Duodenal mucosa (tissue), 2 donors: Measurements from ENCODE around the gene ADAMTSL5.

Source experiments
- H3K27ac ChIP-seq: one replicate; pipeline ENCODE4 v1.7.0; 2013; ENCODE audit warnings: low read depth, low read length
- H3K27me3 ChIP-seq, 2 donors: one replicate each; pipeline ENCODE4 v1.7.0; 2013; ENCODE audit warnings: low read length in 2 of 2, control low read depth in 1 of 2; ENCODE audit not compliant: insufficient read depth in 2 of 2, control insufficient read depth in 1 of 2
- H3K36me3 ChIP-seq, 2 donors: one replicate each; pipeline ENCODE4 v1.7.0; 2013; ENCODE audit warnings: low read length in 2 of 2, control low read depth in 1 of 2; ENCODE audit not compliant: insufficient read depth in 2 of 2, control insufficient read depth in 1 of 2
- H3K4me1 ChIP-seq, 2 donors: one replicate each; pipeline ENCODE4 v1.7.0; 2013; ENCODE audit warnings: low read length in 2 of 2, control low read depth in 1 of 2; ENCODE audit not compliant: insufficient read depth in 2 of 2, control insufficient read depth in 1 of 2
- H3K4me3 ChIP-seq, 2 donors: one replicate each; pipeline ENCODE4 v1.7.0; 2013; ENCODE audit warnings: low read length in 2 of 2, low read depth in 1 of 2
- H3K9ac ChIP-seq, 2 donors: one replicate each; pipeline ENCODE4 v1.7.0; 2013; ENCODE audit warnings: low read length in 2 of 2, low read depth in 1 of 2
- H3K9me3 ChIP-seq, 2 donors: one replicate each; pipeline ENCODE4 v1.7.0; 2013; ENCODE audit warnings: low read length in 2 of 2, control low read depth in 1 of 2; ENCODE audit not compliant: control insufficient read depth in 1 of 2

The ADAMTSL5 gene, protein sequence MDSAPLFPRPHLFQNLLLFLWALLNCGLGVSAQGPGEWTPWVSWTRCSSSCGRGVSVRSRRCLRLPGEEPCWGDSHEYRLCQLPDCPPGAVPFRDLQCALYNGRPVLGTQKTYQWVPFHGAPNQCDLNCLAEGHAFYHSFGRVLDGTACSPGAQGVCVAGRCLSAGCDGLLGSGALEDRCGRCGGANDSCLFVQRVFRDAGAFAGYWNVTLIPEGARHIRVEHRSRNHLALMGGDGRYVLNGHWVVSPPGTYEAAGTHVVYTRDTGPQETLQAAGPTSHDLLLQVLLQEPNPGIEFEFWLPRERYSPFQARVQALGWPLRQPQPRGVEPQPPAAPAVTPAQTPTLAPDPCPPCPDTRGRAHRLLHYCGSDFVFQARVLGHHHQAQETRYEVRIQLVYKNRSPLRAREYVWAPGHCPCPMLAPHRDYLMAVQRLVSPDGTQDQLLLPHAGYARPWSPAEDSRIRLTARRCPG

DNA sequence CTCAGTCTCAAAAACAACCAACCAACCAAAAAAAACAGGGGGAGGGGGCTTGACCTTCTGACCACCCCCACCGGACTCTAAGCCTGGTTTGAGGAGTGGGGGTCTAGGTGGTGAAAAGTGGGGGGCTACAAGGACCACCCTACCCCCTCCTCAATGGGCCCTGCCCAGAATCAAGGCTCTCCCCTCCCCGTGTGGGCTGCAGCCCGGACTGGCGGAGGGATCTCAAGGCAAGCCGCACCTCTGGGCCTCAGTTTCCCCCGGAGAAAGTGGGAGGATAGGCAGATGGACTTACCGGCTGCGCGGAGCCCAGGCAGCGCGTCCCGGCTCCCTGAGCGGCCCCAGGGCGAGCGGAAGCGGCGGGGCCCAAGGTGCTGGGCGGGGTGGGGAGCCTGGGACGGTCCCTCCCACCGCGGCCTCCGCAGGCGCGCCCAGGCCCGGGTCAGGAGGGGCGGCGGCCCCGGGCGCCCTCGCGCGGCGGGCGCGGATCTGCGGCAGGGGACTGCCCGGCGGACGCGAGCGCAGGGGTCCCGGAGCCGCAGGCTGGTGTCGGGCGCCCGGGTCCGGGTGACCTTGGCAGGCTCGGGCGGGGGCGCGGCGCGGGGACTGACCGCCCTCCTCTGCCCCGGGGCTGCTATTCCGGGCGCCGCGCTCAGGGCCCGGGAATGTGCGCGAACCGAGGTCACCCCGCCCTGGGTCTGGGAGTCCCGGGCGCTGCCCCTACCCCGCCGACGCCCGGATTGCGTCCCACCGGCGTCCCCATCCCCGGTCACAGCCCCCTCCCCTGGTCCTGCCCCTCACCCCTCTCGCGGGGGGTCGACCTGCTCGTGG, at the start of gene ADAMTSL5:
TSS of gene ADAMTSL5 (minus strand) at position 349 of the 828 bp plus-strand sequence. CDS start 2,076 bp downstream, outside the sequence.
- Histone ChIP-seq H3K27me3 (peaks cover 5 to 18% of the 10 kb centered on the region in 2 donors), H3K36me3 (no peaks in the 10 kb centered on the region), H3K4me1 (peaks cover 25 to 28% of the 10 kb centered on the region in 2 donors), H3K4me3 (peak within 1 kb of the TSS; percentile 70 to 81), H3K9me3 (no peaks in the 10 kb centered on the region), H3K9ac (peak within 1 kb of the TSS; percentile 63 to 80), H3K27ac (no peak within 1 kb of the TSS)

DNA sequence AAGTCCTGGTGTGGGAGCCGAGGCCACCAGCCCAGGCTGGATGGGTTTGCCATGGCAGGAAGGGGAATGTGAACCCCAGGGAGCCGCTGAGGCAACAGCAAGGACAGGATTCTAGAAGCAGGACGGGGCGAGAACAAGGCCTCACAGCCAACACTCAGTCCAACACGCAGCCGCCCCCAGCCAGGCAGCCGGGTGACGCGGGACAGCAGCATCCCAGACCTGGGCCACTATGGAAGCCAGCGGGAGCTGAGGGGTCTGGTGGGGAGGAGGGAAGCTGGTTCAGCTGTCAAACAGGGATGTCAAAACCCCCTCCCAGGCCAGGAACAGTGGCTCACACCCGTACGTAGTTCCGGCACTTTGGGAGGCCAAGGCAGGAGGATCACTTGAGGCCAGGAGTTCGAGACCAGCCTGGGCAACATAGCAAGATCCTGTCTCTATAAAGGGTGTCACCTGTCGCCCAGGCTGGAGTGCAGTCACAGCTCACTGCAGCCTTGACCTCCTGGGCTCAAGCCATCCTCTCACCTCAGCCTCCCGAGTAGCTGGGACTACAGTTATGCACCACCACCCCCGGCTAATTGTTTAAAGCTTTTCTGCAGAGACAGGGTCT, 48.5 kb upstream of the ADAMTSL5 start:
- Histone ChIP-seq H3K27ac (no peak overlapping the region), H3K36me3 (no peaks in the 10 kb centered on the region), H3K27me3 (no peaks in the 10 kb centered on the region), H3K4me3 (no peak overlapping the region), H3K9me3 (no peaks in the 10 kb centered on the region), H3K9ac (no peak overlapping the region), H3K4me1 (no peaks in the 10 kb centered on the region)

DNA sequence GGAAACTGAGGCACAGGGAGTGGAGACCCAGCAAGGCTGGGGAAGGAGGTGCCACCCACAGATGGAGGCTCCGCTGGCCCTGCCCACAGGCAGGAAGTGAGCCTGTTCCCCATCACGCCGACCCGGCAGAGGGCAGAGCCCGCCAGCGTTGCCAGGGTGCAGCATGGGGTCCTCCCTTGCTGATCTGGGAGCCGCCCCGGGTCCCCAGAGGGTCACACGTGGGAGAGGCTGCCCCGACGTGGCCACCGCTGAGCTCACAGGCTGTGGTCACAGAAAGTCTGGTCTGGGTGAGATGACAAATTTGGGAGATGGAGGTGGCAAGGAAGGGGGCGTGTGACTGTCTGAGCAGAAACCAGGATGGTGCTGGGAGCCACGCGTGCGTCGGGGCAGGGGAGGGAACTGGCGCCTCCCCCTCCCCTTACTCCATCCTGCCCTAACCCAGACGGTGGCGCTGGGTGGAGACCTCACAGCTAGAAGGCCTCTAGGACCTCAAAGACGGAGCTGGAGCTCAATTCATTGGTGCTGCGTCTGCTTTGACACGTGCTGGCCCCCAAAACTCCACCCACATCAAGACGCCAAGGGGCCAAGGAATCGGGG, 47.6 kb upstream of the ADAMTSL5 start:
- H3K9ac ChIP-seq = no peak overlapping the region
- H3K36me3 ChIP-seq = no peaks in the 10 kb centered on the region
- no peak overlapping the region for H3K27ac ChIP-seq
- no peaks in the 10 kb centered on the region for H3K27me3 ChIP-seq
- H3K4me3 ChIP-seq = no peak overlapping the region
- no peaks in the 10 kb centered on the region for H3K4me1 ChIP-seq
- H3K9me3 ChIP-seq = no peaks in the 10 kb centered on the region

GRCh38 chr19:1558552-1558951, 45.7 kb upstream of the ADAMTSL5 start:
- Histone ChIP-seq H3K36me3 (no peaks in the 10 kb centered on the region), H3K9ac (no peak overlapping the region), H3K27me3 (no peaks in the 10 kb centered on the region), H3K4me3 (no peak overlapping the region), H3K27ac (no peak overlapping the region), H3K9me3 (no peaks in the 10 kb centered on the region), H3K4me1 (no peaks in the 10 kb centered on the region)

GRCh38 chr19:1556390-1557070, 43.7 kb upstream of the ADAMTSL5 start:
- no peaks in the 10 kb centered on the region for H3K4me1 ChIP-seq
- H3K4me3 ChIP-seq = no peak overlapping the region
- no peaks in the 10 kb centered on the region for H3K9me3 ChIP-seq
- no peak overlapping the region for H3K9ac ChIP-seq
- no peaks in the 10 kb centered on the region for H3K36me3 ChIP-seq
- H3K27ac ChIP-seq = no peak overlapping the region
- H3K27me3 ChIP-seq = no peaks in the 10 kb centered on the region

DNA sequence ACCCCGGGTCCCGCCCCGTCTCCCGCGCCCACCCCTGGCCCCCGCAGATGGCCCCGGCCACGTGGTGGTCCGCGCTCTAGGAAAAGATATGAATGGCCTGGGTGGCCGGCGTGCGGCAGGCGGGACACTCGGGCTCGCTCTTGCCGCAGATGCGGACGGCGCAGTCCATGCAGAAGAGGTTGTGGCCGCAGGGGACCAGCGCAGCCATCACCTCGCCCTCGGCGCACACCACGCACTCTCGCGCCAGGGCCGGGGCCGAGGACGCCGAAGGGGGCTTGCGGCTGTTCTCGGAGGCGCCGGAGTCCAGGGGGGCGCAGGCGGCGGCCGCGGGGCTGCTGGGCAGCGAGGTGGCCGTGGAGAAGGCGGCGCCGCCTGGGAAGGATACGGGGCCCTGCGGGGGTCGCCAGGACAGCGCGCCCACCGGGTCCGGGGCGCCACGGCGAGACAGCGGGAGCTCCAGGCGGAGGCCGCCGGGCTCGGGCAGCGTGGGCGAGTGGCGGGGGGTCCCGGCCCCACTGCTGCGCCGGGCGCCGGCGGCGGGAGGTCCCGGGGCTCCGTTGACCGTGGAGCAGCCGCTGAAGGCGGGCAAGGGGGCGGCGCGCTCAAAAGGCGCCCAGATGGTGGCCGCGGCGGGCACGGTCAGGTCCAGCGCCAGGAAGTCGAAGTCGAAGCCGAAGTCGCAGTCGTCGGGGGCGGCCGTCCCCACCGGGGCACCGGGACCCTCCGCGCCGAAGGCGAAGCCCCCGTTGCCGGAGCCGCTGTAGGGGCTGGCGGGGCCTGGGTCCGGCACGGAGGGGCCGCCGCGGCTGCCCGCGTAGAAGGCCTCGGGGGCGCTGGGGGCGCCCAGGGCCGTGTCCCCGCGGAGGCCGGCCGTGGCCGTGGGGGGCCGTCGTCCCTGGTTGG, 42.9 kb upstream of the ADAMTSL5 start:
- no peaks in the 10 kb centered on the region for H3K9me3 ChIP-seq
- no peak overlapping the region for H3K27ac ChIP-seq
- no peak overlapping the region for H3K4me3 ChIP-seq
- no peaks in the 10 kb centered on the region for H3K27me3 ChIP-seq
- no peaks in the 10 kb centered on the region for H3K36me3 ChIP-seq
- no peak overlapping the region for H3K9ac ChIP-seq
- no peaks in the 10 kb centered on the region for H3K4me1 ChIP-seq

DNA sequence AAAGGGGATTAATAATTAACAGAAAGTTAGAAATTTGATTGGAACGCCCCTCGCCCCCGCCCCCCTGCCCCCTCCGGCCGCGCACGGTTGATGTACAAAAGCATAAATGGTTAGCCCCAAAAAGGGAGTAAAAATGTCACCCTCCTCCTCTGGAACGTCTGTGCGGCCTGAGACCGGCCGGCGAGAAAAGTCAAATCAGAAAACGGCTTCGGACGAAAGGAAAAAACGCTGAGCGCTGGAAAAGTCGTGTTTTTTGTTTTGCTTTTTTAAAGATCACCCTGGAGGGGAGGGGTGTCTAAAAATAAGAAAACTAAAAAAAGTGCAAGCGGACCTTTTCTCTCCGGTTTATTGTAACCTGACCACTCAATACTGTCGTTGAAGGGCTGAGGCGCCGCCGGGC, 42.1 kb upstream of the ADAMTSL5 start:
- Histone ChIP-seq H3K36me3 (no peaks in the 10 kb centered on the region), H3K4me3 (no peak overlapping the region), H3K9me3 (no peaks in the 10 kb centered on the region), H3K9ac (no peak overlapping the region), H3K4me1 (no peaks in the 10 kb centered on the region), H3K27me3 (no peaks in the 10 kb centered on the region), H3K27ac (no peak overlapping the region)

DNA sequence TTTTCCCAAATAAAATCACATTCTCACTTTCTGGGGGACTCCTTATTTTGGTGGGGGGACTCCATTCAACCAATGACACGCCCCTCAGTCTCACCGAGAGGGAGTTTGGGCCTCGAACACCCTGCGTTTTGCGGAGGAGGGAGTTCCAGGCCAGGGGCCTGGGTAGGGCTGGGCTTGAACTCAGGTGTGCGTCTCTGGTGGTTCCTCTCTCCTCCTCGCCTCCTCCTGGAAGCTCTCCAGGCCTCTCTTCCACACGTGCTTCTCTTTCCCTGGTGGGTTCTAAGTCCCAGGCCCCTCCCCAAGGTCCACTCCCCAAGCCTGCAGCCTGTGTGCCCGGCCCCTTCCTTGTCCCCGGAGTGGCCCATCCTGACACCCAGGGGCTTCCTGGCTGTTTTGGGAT, 40.6 kb upstream of the ADAMTSL5 start:
- Histone ChIP-seq H3K9me3 (no peaks in the 10 kb centered on the region), H3K4me3 (no peak overlapping the region), H3K36me3 (no peaks in the 10 kb centered on the region), H3K4me1 (no peaks in the 10 kb centered on the region), H3K9ac (no peak overlapping the region), H3K27me3 (no peaks in the 10 kb centered on the region), H3K27ac (no peak overlapping the region)
